Mesendoderm (in vitro differentiated cells): ENCODE measurements around the gene CAMK4.

Experiments
- DNase-seq: peaks from one replicate; pipeline ENCODE4 v3.0.0; 2013
- H2AK5ac ChIP-seq: 2 replicates; pipeline ENCODE4 v1.6.1; 2013; ENCODE audit warnings: low read length, inconsistent platforms
- H2BK120ac ChIP-seq: 2 replicates; pipeline ENCODE4 v1.6.1; 2013; ENCODE audit warnings: low read depth, mild to moderate bottlenecking, low read length, moderate library complexity, mixed read lengths
- H2BK15ac ChIP-seq: replicated peaks from 2 replicates; pipeline ENCODE4 v1.6.1; 2013; ENCODE audit warnings: low read depth, mild to moderate bottlenecking, moderate library complexity
- H2BK5ac ChIP-seq: 2 replicates; pipeline ENCODE4 v1.6.1; 2013; ENCODE audit warnings: low read length, inconsistent platforms
- H3K18ac ChIP-seq: 2 replicates; pipeline ENCODE4 v1.6.1; 2013; ENCODE audit warnings: mild to moderate bottlenecking, low read length, mixed read lengths
- H3K23ac ChIP-seq: one replicate; pipeline ENCODE4 v1.6.1; 2013; ENCODE audit warnings: low read length
- H3K27ac ChIP-seq: 2 replicates; pipeline ENCODE4 v1.5.1; 2013; ENCODE audit warnings: low read depth, mild to moderate bottlenecking, inconsistent platforms, low read length, moderate library complexity
- H3K27me3 ChIP-seq: 2 replicates; pipeline ENCODE4 v1.6.1; 2013; ENCODE audit warnings: low read length, control low read depth, mild to moderate bottlenecking, inconsistent platforms; ENCODE audit not compliant: insufficient read depth, poor library complexity
- H3K36me3 ChIP-seq: 2 replicates; pipeline ENCODE4 v1.6.1; 2013; ENCODE audit warnings: low read length, inconsistent platforms; ENCODE audit not compliant: control insufficient read depth, insufficient read depth
- H3K4ac ChIP-seq: one replicate; pipeline ENCODE4 v1.6.1; 2013; ENCODE audit warnings: low read depth, mild to moderate bottlenecking, low read length, moderate library complexity
- H3K4me1 ChIP-seq: 2 replicates; pipeline ENCODE4 v1.6.1; 2013; ENCODE audit warnings: low read depth, low read length, inconsistent platforms; ENCODE audit not compliant: control insufficient read depth
- H3K4me2 ChIP-seq: 2 replicates; pipeline ENCODE4 v1.6.1; 2013; ENCODE audit warnings: low read length
- H3K4me3 ChIP-seq: 2 replicates; pipeline ENCODE4 v1.5.1; 2013; ENCODE audit warnings: mild to moderate bottlenecking, low read length
- H3K56ac ChIP-seq: one replicate; pipeline ENCODE4 v1.6.1; 2013; ENCODE audit warnings: low read length
- H3K79me1 ChIP-seq: 2 replicates; pipeline ENCODE4 v1.6.1; 2013; ENCODE audit warnings: low read length, inconsistent platforms
- H3K79me2 ChIP-seq: 2 replicates; pipeline ENCODE4 v1.6.1; 2013; ENCODE audit warnings: mild to moderate bottlenecking, low read length; ENCODE audit not compliant: control insufficient read depth, insufficient read depth
- H3K9ac ChIP-seq: 2 replicates; pipeline ENCODE4 v1.6.1; 2013; ENCODE audit warnings: low read length, inconsistent platforms
- H4K5ac ChIP-seq: one replicate; pipeline ENCODE4 v1.6.1; 2013; ENCODE audit warnings: low read length
- H4K8ac ChIP-seq: one replicate; pipeline ENCODE4 v1.6.1; 2013; ENCODE audit warnings: low read depth, mild to moderate bottlenecking, control low read depth, low read length, moderate library complexity
- WGBS: extraction: QIAGEN DNeasy Blood & Tissue Kit; methylation state at CpG from one replicate; pipeline ENCODE4 v1.1.7; 2013; ENCODE audit warnings: low lambda C conversion rate, missing lambda C conversion rate; ENCODE audit not compliant: insufficient coverage; ENCODE audit errors: extremely low coverage; 5-methylcytosine and 5-hydroxymethylcytosine counted together

The CAMK4 gene

DNA sequence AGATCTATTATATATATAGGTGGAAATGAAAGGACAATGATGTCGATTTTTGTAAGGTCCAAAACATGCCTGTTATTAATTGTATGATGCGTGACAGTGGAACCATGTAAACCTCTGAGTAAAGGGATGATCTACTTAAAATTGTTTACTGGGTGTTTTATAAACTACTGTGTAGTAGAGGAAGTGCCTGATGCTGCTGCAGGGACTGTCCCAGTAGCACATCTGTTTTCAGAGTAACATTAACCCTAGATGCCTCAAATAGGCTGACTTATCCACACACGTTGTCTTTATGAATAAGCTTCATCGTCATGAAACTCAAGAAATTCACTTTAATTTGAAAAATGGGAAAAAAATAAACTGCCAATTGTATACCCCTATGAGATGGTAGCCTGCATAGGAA lies 1.7 kb downstream of the CAMK4 start:
- H3K56ac ChIP-seq = no peak overlapping the region
- no peak overlapping the region for H2BK120ac ChIP-seq
- H3K18ac ChIP-seq = no peak overlapping the region
- no peaks in the 10 kb centered on the region for H3K4me1 ChIP-seq
- H2AK5ac ChIP-seq = no peak overlapping the region
- no peak overlapping the region for H3K27ac ChIP-seq
- H3K23ac ChIP-seq = no peak overlapping the region
- H3K36me3 ChIP-seq = no peaks in the 10 kb centered on the region
- WGBS = no CpG with 5 or more reads among the region's 4 CpGs
- no peak for DNase-seq
- H2BK5ac ChIP-seq = no peak overlapping the region
- H3K79me2 ChIP-seq = no peaks in the 10 kb centered on the region
- no peak overlapping the region for H2BK15ac ChIP-seq
- H3K4me2 ChIP-seq = no peak overlapping the region
- no peaks in the 10 kb centered on the region for H3K79me1 ChIP-seq
- H3K9ac ChIP-seq = no peak overlapping the region
- no peak overlapping the region for H4K8ac ChIP-seq
- no peak overlapping the region for H3K4ac ChIP-seq
- no peaks in the 10 kb centered on the region for H3K27me3 ChIP-seq
- no peak overlapping the region for H3K4me3 ChIP-seq
- no peak overlapping the region for H4K5ac ChIP-seq

- H3K36me3 ChIP-seq = no peaks in the 10 kb centered on the region
- no peak overlapping the region for H4K8ac ChIP-seq
- H4K5ac ChIP-seq = no peak overlapping the region
- H2AK5ac ChIP-seq = no peak overlapping the region
- no peak overlapping the region for H3K4ac ChIP-seq
- no peak overlapping the region for H2BK15ac ChIP-seq
- H3K56ac ChIP-seq = no peak overlapping the region
- no peaks in the 10 kb centered on the region for H3K27me3 ChIP-seq
- WGBS = no CpG with 5 or more reads among the region's 6 CpGs
- H3K23ac ChIP-seq = no peak overlapping the region
- no peak overlapping the region for H3K4me2 ChIP-seq
- no peak overlapping the region for H3K4me3 ChIP-seq
- DNase-seq = no peak
- no peak overlapping the region for H3K9ac ChIP-seq
- H3K79me1 ChIP-seq = no peaks in the 10 kb centered on the region
- H2BK120ac ChIP-seq = no peak overlapping the region
- H3K79me2 ChIP-seq = no peaks in the 10 kb centered on the region
- H3K18ac ChIP-seq = no peak overlapping the region
- H2BK5ac ChIP-seq = no peak overlapping the region
- no peak overlapping the region for H3K27ac ChIP-seq
- H3K4me1 ChIP-seq = no peaks in the 10 kb centered on the region
Measured at GRCh38 chr5:111226556-111226955, 2.4 kb downstream of the CAMK4 start.

DNA sequence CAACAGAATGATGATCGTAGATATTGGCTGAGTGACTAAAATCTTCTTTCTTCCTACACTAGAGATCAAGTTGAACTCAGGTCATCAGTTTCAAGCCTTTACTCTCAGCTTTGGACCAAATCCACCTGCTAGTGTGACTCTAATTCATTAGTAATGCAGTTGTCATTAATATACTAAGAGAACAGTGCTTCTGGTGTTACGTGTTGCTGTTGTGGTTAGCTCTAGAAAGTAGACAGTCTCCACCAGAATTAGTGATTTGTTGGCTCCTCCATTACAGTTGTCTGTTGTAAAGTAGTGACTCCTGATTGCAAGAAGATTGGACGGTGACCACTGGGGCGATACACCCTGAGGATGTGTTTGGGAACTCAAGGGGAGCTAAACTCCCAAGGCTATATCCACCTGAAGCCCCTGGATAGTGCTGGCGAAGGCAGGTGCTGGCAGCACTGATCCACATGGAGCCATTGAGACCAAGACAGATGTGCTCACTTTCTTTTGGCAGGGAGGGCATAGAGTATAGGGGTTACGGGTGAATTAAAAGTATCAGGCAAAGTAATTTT lies 3.1 kb downstream of the CAMK4 start:
- no peaks in the 10 kb centered on the region for H3K4me1 ChIP-seq
- H2BK15ac ChIP-seq = no peak overlapping the region
- H3K4me2 ChIP-seq = no peak overlapping the region
- no peak overlapping the region for H2BK5ac ChIP-seq
- H3K23ac ChIP-seq = no peak overlapping the region
- no peaks in the 10 kb centered on the region for H3K27me3 ChIP-seq
- no peak for DNase-seq
- no peaks in the 10 kb centered on the region for H3K79me1 ChIP-seq
- no peak overlapping the region for H3K4me3 ChIP-seq
- no peaks in the 10 kb centered on the region for H3K36me3 ChIP-seq
- H4K8ac ChIP-seq = no peak overlapping the region
- H3K18ac ChIP-seq = no peak overlapping the region
- H3K56ac ChIP-seq = no peak overlapping the region
- H3K79me2 ChIP-seq = no peaks in the 10 kb centered on the region
- H3K9ac ChIP-seq = no peak overlapping the region
- no CpG with 5 or more reads among the region's 6 CpGs for WGBS
- H3K27ac ChIP-seq = no peak overlapping the region
- no peak overlapping the region for H3K4ac ChIP-seq
- H2AK5ac ChIP-seq = no peak overlapping the region
- H2BK120ac ChIP-seq = no peak overlapping the region
- no peak overlapping the region for H4K5ac ChIP-seq

- peak; percentile 23 for DNase-seq
- no peak overlapping the region for H2BK5ac ChIP-seq
- no peak overlapping the region for H3K9ac ChIP-seq
- no peak overlapping the region for H3K4me3 ChIP-seq
- no peak overlapping the region for H3K4me2 ChIP-seq
- no peak overlapping the region for H2BK120ac ChIP-seq
- H4K5ac ChIP-seq = no peak overlapping the region
- H2BK15ac ChIP-seq = no peak overlapping the region
- H3K36me3 ChIP-seq = no peaks in the 10 kb centered on the region
- no peak overlapping the region for H3K4ac ChIP-seq
- WGBS = no CpG with 5 or more reads among the region's 4 CpGs
- no peaks in the 10 kb centered on the region for H3K4me1 ChIP-seq
- no peak overlapping the region for H3K56ac ChIP-seq
- no peak overlapping the region for H2AK5ac ChIP-seq
- H3K27ac ChIP-seq = no peak overlapping the region
- no peak overlapping the region for H4K8ac ChIP-seq
- no peak overlapping the region for H3K18ac ChIP-seq
- no peaks in the 10 kb centered on the region for H3K79me1 ChIP-seq
- no peaks in the 10 kb centered on the region for H3K79me2 ChIP-seq
- H3K23ac ChIP-seq = no peak overlapping the region
- H3K27me3 ChIP-seq = no peaks in the 10 kb centered on the region
Measured at GRCh38 chr5:111227801-111228200, 3.6 kb downstream of the CAMK4 start.

DNA sequence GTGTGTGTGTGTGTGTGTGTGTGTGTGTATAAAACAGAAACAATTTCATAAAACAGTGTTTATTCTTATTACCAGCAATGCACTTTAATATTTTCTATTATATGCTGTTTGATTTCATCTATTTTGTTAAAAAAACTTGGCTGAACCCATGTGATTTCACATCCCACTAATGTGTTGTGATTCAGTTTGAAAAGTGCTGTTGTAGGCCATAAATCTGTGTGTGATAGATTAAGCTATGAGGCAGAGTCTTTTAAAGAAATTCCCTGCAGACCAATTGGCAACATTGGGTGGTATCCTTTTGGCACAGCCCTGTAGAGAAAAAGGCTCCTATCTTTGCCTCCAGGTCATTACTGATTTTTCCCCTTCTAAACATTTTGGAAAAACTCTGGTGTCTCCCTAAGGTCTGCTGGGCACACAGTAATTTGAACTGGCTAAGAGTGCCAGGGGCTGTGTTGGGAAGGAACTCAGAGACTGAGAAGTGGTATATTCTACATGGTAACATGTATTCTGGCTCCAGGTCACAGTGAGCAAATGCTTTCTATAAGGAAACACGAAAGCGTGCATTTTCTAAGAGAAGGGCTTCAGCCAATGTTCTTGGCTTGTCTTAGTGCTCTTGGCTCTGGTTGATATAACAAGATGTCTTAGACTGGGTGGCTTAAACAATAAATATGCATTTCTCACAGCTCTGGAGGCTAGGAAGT lies 4.5 kb downstream of the CAMK4 start:
- H3K23ac ChIP-seq = no peak overlapping the region
- no peak overlapping the region for H3K56ac ChIP-seq
- no peak overlapping the region for H3K9ac ChIP-seq
- no peak overlapping the region for H2BK120ac ChIP-seq
- whole genome bisulfite sequencing = no CpG with 5 or more reads among the region's 2 CpGs
- H3K4me3 ChIP-seq = no peak overlapping the region
- no peak overlapping the region for H4K8ac ChIP-seq
- no peak for DNase-seq
- H2BK5ac ChIP-seq = no peak overlapping the region
- no peak overlapping the region for H4K5ac ChIP-seq
- no peak overlapping the region for H3K4ac ChIP-seq
- H3K27ac ChIP-seq = no peak overlapping the region
- no peaks in the 10 kb centered on the region for H3K4me1 ChIP-seq
- H3K36me3 ChIP-seq = no peaks in the 10 kb centered on the region
- no peak overlapping the region for H2BK15ac ChIP-seq
- H3K27me3 ChIP-seq = no peaks in the 10 kb centered on the region
- H3K18ac ChIP-seq = no peak overlapping the region
- H3K79me2 ChIP-seq = no peaks in the 10 kb centered on the region
- H3K4me2 ChIP-seq = no peak overlapping the region
- H3K79me1 ChIP-seq = no peaks in the 10 kb centered on the region
- H2AK5ac ChIP-seq = no peak overlapping the region
